PC-3 (cell line): ENCODE data around the gene WWC2. TPM values are rescaled to one million over a fixed set of nuclear protein-coding genes. Genes with fewer than 3 reads are reported as not detected.

Experiments used
- ATAC-seq: fragments of 200-7000 bp; cut with Tn5 transposase; 2 replicates; pipeline ENCODE4 v1.9.1; 2020; ENCODE audit warnings: mild to moderate bottlenecking, moderate library complexity
- BruUV-seq: library from RNA; stranded (reverse); fragments of 400-500 nt; replicated peaks from 2 replicates; lab custom pipeline; 2021; lab: Mats Ljungman, UMichigan
- CTCF ChIA-PET: fragments of 300-600 bp; sonication (Branson Sonifier 250); formaldehyde crosslinking; loops from one replicate; lab custom pipeline; 2022; ENCODE audit warnings: antibody characterized with exemption; lab: Charles Lee
- POLR2A ChIA-PET: fragments of 300-600 bp; sonication (Branson Sonifier 250); formaldehyde crosslinking; loops from one replicate; lab custom pipeline; 2022; ENCODE audit warnings: antibody characterized with exemption; ENCODE audit not compliant: unreplicated experiment; lab: Charles Lee
- DNase-seq: peaks from one replicate; pipeline ENCODE4 v3.0.0-alpha.2; 2015
- H2AFZ ChIP-seq: fragments of 300-600 bp; sonication (generic); 2 replicates; pipeline ENCODE4 v1.6.0; 2016; ENCODE audit warnings: antibody characterized with exemption, low read length
- H3F3A ChIP-seq: fragments of 300-600 bp; sonication (generic); one replicate; pipeline ENCODE4 v1.6.0; 2017; ENCODE audit warnings: antibody characterized with exemption, low read length, control low read depth, mild to moderate bottlenecking; ENCODE audit not compliant: unreplicated experiment
- H3K27ac ChIP-seq: fragments of 300-600 bp; sonication (generic); 2 replicates; pipeline ENCODE4 v1.5.1; 2016; ENCODE audit warnings: mild to moderate bottlenecking, low read length
- H3K27me3 ChIP-seq: fragments of 300-600 bp; sonication (generic); 2 replicates; pipeline ENCODE4 v1.6.1; 2016; ENCODE audit warnings: low read length, mixed read lengths
- H3K36me3 ChIP-seq: fragments of 300-600 bp; sonication (generic); 2 replicates; pipeline ENCODE4 v1.6.1; 2016; ENCODE audit warnings: low read depth, mixed run types, low read length, mixed read lengths
- H3K4me1 ChIP-seq: fragments of 300-600 bp; sonication (generic); 2 replicates; pipeline ENCODE4 v1.5.1; 2016; ENCODE audit warnings: low read length; ENCODE audit not compliant: insufficient read depth
- H3K4me2 ChIP-seq: fragments of 300-600 bp; sonication (generic); 2 replicates; pipeline ENCODE4 v1.6.0; 2016; ENCODE audit warnings: low read length
- H3K4me3 ChIP-seq: fragments of 300-600 bp; sonication (generic); 2 replicates; pipeline ENCODE4 v1.5.1; 2016; ENCODE audit warnings: mild to moderate bottlenecking, low read length, mixed read lengths
- H3K79me2 ChIP-seq: fragments of 300-600 bp; sonication (generic); 2 replicates; pipeline ENCODE4 v1.6.1; 2017; ENCODE audit warnings: low read length, mixed read lengths
- H3K9ac ChIP-seq: fragments of 300-600 bp; sonication (generic); 2 replicates; pipeline ENCODE4 v1.6.0; 2016; ENCODE audit warnings: mild to moderate bottlenecking, low read length
- H3K9me2 ChIP-seq: fragments of 300-600 bp; sonication (generic); replicated peaks from 2 replicates; pipeline ENCODE4 v1.6.1; 2016; ENCODE audit warnings: mixed run types, low read length, mixed read lengths
- H3K9me3 ChIP-seq: fragments of 300-600 bp; sonication (generic); 2 replicates; pipeline ENCODE4 v1.6.1; 2016; ENCODE audit warnings: low read length, mixed read lengths
- H4K20me1 ChIP-seq: fragments of 300-600 bp; sonication (generic); 2 replicates; pipeline ENCODE4 v1.6.1; 2016; ENCODE audit warnings: low read length, mixed read lengths
- CTCF ChIP-seq: fragments of 300-600 bp; sonication (generic); conservative IDR thresholded peaks from 2 replicates; pipeline ENCODE4 v1.5.1; 2017; ENCODE audit warnings: antibody characterized with exemption, low read depth, mild to moderate bottlenecking, low read length
- EZH2 ChIP-seq: fragments of 300-600 bp; sonication (generic); IDR thresholded peaks from one replicate; pipeline ENCODE4 v1.6.1; 2017; ENCODE audit warnings: antibody characterized with exemption, mild to moderate bottlenecking, low read length; ENCODE audit not compliant: unreplicated experiment
- EZH2phosphoT487 ChIP-seq: fragments of 300-600 bp; sonication (generic); IDR thresholded peaks from 2 replicates; pipeline ENCODE4 v1.6.1; 2018; ENCODE audit warnings: mild to moderate bottlenecking, antibody characterized with exemption, low read length, borderline replicate concordance
- intact Hi-C: fragments of 100-400 bp; cut with micrococcal nuclease; formaldehyde crosslinking; loops from 2 replicates; pipeline ENCODE4 v1.9.0; 2023
- total RNA-seq: library from RNA; depleted of rRNA; stranded (reverse); fragments of >200 nt; gene quantifications from 2 replicates; pipeline ENCODE4 v1.2.3, GENCODE V29; 2014

Gene WWC2
- total RNA-seq, 1 experiment from 2014 or later = 15.8 TPM

GRCh38 chr4:183201331-183201730 is 102.3 kb downstream of the WWC2 start:
- BruUV-seq = no TSS peak
- Histone ChIP-seq H3K4me2 (peak overlapping the region; percentile 78), H3K27me3 (no peaks in the 10 kb centered on the region), H3K9me2 (no peaks in the 10 kb centered on the region), H3K9ac (peak overlapping the region; percentile 13), H3K4me1 (peaks cover 31% of the 10 kb centered on the region), H3K36me3 (no peaks in the 10 kb centered on the region), H2AFZ (0 out of 2 replicates have a peak overlapping the region, but pooled peaks have one; percentile 55), H3K9me3 (no peaks in the 10 kb centered on the region), H3K27ac (peak overlapping the region; percentile 79), H3K79me2 (peaks cover 7% of the 10 kb centered on the region), H3F3A (no peaks in the 10 kb centered on the region), H4K20me1 (no peaks in the 10 kb centered on the region), H3K4me3 (peak overlapping the region; percentile 22; the same call in 1 of the 2 replicates)
- intact Hi-C loops = loop anchor here (5.0 kb wide), 1 partner anchor 41 kb away; no protein-coding TSS in a partner anchor
- peak; percentile 88 for DNase-seq
- ChIA-PET CTCF (no interaction called here), POLR2A (no interaction called here)
- no peak for TF ChIP-seq EZH2phosphoT487
- peak; percentile 83 for ATAC-seq

GRCh38 chr4:183202523-183202922 is 103.5 kb downstream of the WWC2 start:
- ATAC-seq (no peak), DNase-seq (no peak)
- Histone ChIP-seq H4K20me1 (no peaks in the 10 kb centered on the region), H2AFZ (no peak overlapping the region), H3K9ac (no peak overlapping the region), H3K9me2 (no peaks in the 10 kb centered on the region), H3K4me3 (no peak overlapping the region), H3F3A (no peaks in the 10 kb centered on the region), H3K36me3 (no peaks in the 10 kb centered on the region), H3K9me3 (no peaks in the 10 kb centered on the region), H3K79me2 (peaks cover 7% of the 10 kb centered on the region), H3K27ac (no peak overlapping the region), H3K4me2 (no peak overlapping the region), H3K4me1 (peaks cover 31% of the 10 kb centered on the region), H3K27me3 (no peaks in the 10 kb centered on the region)
- ChIA-PET POLR2A (no interaction called here), CTCF (no interaction called here)
- no TSS peak for BruUV-seq
- TF ChIP-seq EZH2 = no peak
- TF ChIP-seq CTCF = no peak
- no peak for TF ChIP-seq EZH2phosphoT487
- intact Hi-C loops = loop anchor here (5.0 kb wide), 1 partner anchor 40 kb away; no protein-coding TSS in a partner anchor

- Histone ChIP-seq H2AFZ (no peak overlapping the region), H3K79me2 (peaks cover 7% of the 10 kb centered on the region), H3K4me1 (peaks cover 28% of the 10 kb centered on the region), H4K20me1 (no peaks in the 10 kb centered on the region), H3K9me3 (no peaks in the 10 kb centered on the region), H3K4me2 (no peak overlapping the region), H3F3A (no peaks in the 10 kb centered on the region), H3K27ac (no peak overlapping the region), H3K4me3 (no peak overlapping the region), H3K9ac (no peak overlapping the region), H3K27me3 (no peaks in the 10 kb centered on the region), H3K36me3 (no peaks in the 10 kb centered on the region), H3K9me2 (no peaks in the 10 kb centered on the region)
- no peak for DNase-seq
- BruUV-seq = no TSS peak
- ChIA-PET POLR2A (interaction anchor here (0.6 kb wide), 1 partner anchor 21 kb away, joined by 4 read pairs; no protein-coding TSS in a partner anchor), CTCF (no interaction called here)
- intact Hi-C loops = loop anchor here (5.0 kb wide), 1 partner anchor 38 kb away; no protein-coding TSS in a partner anchor
- no peak for ATAC-seq
- TF ChIP-seq EZH2 = no peak
- TF ChIP-seq EZH2phosphoT487 = no peak
- TF ChIP-seq CTCF = no peak
These were observed 105.7 kb downstream of the WWC2 start for GRCh38 chr4:183204793-183205192.
